ENCODE data around the gene RNLS. TPM values are rescaled to one million over a fixed set of nuclear protein-coding genes. Genes with fewer than 3 reads are reported as not detected.
"Not testable (repeated sequence)": the region's sequence is repeated elsewhere in the genome, so short reads cannot be mapped to it uniquely, and the experiment has no call there.

RNLS gene
- total and polyA plus RNA-seq, 5 donors: 11.1 to 20.8 (median 16.2) TPM

DNA sequence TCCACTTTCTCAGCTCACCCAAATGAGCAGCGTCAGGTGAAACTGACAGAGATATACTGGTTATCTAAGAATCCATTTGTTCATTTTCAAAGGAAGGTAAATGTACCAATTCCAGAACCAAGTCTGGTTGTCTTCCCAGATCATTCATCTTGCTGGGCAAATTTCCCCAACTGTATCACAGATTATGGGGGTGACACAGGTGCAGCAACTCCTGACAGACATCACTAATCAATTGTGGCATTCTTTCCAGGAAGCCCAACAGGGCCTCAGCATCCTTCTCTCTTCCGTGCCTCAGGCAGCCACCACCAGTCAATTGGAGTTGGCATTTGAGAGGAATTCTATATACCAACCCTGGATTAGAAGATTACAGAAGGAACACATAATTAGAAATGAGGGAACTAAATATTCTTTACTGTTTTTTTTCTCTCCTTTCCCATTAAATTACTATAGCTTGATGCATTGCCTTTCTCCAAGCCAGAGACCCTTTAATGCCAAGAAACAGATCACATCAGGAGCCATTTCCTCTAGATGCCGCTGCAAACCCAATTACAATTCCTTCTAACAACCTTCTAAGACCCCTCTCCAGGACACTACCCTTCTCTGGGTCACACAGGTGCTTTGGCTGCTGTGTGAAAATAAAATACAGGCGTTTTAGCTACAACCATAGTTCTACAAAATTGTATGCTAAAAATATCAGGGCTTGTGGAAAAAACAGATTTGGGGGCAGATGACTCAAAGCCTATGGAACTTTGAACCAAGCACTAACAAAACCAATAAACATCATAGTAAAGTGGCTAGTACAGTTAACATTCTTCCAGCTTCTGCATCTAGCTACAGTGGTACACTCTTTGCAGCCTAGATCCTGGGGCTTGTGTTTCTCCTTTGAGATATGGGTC is 291.6 kb downstream of the RNLS start:
- 91% methylated on average over 4 of the region's 4 CpGs for WGBS
- no peak for DNase-seq
- intact Hi-C loops (cut with DNase I): no loop called here
- ATAC-seq: no peak
- Histone ChIP-seq H3K9me3 (ENCODE audit: control insufficient read depth, low read length) (no peaks in the 10 kb centered on the region), H3K27me3 (ENCODE audit: control insufficient read depth, insufficient read depth) (no peaks in the 10 kb centered on the region), H3K27ac (ENCODE audit: low read length) (no peak overlapping the region), H3K4me3 (ENCODE audit: low read length) (no peak overlapping the region), H3K4me1 (ENCODE audit: control insufficient read depth, insufficient read depth, low read length) (no peaks in the 10 kb centered on the region)

DNA sequence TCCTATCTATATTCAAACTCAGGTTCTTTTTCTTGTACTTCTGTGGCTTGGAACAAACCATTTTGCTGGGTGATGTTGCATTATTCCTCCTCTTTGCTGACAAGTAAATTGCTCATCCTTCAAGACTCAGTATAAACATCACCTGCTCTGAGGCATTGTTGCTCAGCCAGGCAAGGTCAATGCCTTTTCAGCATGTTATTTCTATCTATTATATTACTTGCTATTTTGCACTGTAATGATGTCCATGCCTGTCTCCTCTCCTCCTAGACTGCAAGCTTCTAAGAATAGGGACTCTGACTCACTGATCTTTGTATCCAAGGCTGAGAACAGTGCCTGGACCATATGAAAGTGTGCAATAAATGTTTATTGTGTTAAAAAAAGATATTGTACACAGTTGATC is 293.8 kb downstream of the RNLS start:
- DNase-seq: no peak
- no peaks in the 10 kb centered on the region for H3K4me1 ChIP-seq (ENCODE audit: control insufficient read depth, insufficient read depth, low read length)
- no peak overlapping the region for H3K4me3 ChIP-seq (ENCODE audit: low read length)
- intact Hi-C loops (cut with DNase I): no loop called here
- H3K27me3 ChIP-seq (ENCODE audit: control insufficient read depth, insufficient read depth): no peaks in the 10 kb centered on the region
- no peaks in the 10 kb centered on the region for H3K9me3 ChIP-seq (ENCODE audit: control insufficient read depth, low read length)
- no peak for ATAC-seq
- no peak overlapping the region for H3K27ac ChIP-seq (ENCODE audit: low read length)

DNA sequence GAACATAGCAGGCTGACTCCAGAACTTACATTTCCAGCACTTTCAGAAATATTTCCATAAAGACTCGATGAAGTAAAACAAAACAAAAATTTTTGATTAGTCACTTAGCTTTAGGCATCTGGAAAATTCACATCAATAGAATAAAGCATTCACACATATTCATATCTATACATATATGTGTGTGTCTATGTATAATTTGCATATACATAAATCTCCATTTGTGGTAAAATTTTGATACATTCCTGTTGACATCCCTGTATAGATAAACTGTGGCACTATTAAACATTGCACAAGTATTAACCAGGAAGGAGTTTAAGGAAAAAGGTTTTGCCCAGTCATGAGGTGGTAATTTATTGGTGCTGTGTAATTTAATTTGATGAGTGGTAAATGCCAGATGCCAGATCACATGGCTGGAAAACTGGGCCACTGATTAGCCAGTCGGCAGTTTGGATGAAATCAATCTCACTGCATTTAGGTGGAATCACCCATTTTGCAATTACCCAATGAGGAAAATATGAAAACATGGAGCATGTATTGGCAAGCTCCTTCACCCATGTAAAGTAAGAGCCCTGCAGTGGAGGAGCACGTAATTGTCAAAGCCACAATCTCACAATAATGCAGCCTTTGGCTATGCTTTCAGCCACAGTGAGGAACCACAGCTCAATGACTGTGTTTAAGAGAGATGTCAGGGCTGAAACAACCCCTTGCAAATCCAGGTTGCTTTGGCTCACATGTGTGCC is 294.6 kb downstream of the RNLS start:
- DNase-seq (no peak), ATAC-seq (no peak)
- intact Hi-C loops (cut with DNase I): no loop called here
- no peaks in the 10 kb centered on the region for H3K4me1 ChIP-seq (ENCODE audit: control insufficient read depth, insufficient read depth, low read length)
- H3K27me3 ChIP-seq (ENCODE audit: control insufficient read depth, insufficient read depth): no peaks in the 10 kb centered on the region
- no peak overlapping the region for H3K4me3 ChIP-seq (ENCODE audit: low read length)
- 69% methylated on average over 3 of the region's 3 CpGs for WGBS
- no peak overlapping the region for H3K27ac ChIP-seq (ENCODE audit: low read length)
- H3K9me3 ChIP-seq (ENCODE audit: control insufficient read depth, low read length): no peaks in the 10 kb centered on the region

GRCh38 chr10:88286030-88286429 is 297.1 kb downstream of the RNLS start:
- H3K9me3 ChIP-seq (ENCODE audit: control insufficient read depth, low read length): no peaks in the 10 kb centered on the region
- ATAC-seq (peak in 1 of 2 donors; percentile 51), DNase-seq (no peak)
- H3K27ac ChIP-seq (ENCODE audit: low read length): no peak overlapping the region
- H3K27me3 ChIP-seq (ENCODE audit: control insufficient read depth, insufficient read depth): no peaks in the 10 kb centered on the region
- 90% methylated on average over 1 of the region's 1 CpG for WGBS
- H3K4me3 ChIP-seq (ENCODE audit: low read length): no peak overlapping the region
- peaks cover 2% of the 10 kb centered on the region for H3K4me1 ChIP-seq (ENCODE audit: control insufficient read depth, insufficient read depth, low read length)
- intact Hi-C loops (cut with DNase I): no loop called here

DNA sequence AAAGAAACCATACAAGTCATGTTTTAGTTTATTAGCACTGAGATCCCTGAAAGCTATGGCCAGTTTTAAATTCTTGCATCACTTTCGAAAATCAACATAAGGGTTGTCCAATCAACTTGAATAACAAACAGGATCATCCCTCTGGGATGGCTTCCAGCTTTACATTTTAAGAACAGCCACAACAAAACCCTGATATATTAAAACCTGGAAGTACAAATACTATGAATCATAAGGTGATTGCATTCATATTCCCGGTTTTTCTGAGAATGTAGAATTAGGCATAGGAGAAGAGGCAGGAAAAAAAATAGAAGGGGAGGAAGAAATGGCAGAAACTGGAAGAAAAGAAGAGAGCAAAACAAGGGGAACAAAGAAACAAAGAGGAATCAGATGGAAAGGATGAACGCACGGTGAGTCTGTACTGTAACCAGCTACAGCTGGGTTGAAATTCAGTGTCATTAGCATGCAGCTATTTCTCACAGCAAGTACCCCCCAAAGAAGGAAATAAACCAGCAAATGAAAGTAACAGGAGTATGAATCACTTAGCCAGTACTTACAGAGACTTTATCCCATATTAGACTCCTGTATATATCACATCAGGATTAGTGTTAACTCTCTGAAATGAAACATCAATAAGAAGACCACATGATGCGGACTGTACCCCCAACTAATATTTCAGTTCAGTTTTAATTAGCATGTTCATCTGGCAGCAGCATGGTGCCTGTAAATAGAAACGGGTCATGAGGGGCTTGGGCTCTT is 301.3 kb downstream of the RNLS start:
- intact Hi-C loops (cut with DNase I): no loop called here

GRCh38 chr10:88280518-88280917 is 302.6 kb downstream of the RNLS start:
- H3K27ac ChIP-seq (ENCODE audit: low read length): no peak overlapping the region
- H3K27me3 ChIP-seq (ENCODE audit: control insufficient read depth, insufficient read depth): no peaks in the 10 kb centered on the region
- intact Hi-C loops (cut with DNase I): no loop called here
- H3K4me3 ChIP-seq (ENCODE audit: low read length): no peak overlapping the region
- no peak for ATAC-seq
- peaks cover 2% of the 10 kb centered on the region for H3K4me1 ChIP-seq (ENCODE audit: control insufficient read depth, insufficient read depth, low read length)
- H3K9me3 ChIP-seq (ENCODE audit: control insufficient read depth, low read length): no peaks in the 10 kb centered on the region
- DNase-seq: no peak

More for the DNA sequence above, 301.3 kb downstream of the RNLS start:
- Histone ChIP-seq H3K4me3 (ENCODE audit: low read length) (no peak overlapping the region), H3K9me3 (ENCODE audit: control insufficient read depth, low read length) (no peaks in the 10 kb centered on the region), H3K27ac (ENCODE audit: low read length) (no peak overlapping the region), H3K4me1 (ENCODE audit: control insufficient read depth, insufficient read depth, low read length) (peaks cover 2% of the 10 kb centered on the region), H3K27me3 (ENCODE audit: control insufficient read depth, insufficient read depth) (no peaks in the 10 kb centered on the region)
- DNase-seq (no peak), ATAC-seq (no peak)
- 71% methylated on average over 6 of the region's 6 CpGs for WGBS

DNA sequence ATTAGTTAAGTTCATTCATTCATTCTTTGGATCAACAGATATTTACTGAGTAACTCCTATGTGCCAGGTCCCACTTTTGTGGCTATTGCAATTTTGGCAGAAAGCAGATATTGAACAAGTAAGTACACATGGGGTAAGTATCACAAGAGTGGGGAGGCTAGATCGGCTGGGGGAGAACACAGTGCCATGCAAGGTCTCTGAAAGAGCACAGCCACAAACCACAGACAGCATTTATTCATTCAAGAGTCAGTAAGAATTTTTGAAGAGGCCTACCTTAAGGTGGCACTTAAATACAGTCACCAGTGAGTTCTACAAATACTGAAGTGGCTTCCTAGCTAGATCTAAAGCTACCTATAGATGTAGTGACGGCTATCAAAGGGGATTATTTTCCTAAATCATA is 304.2 kb downstream of the RNLS start:
- Histone ChIP-seq H3K4me1 (ENCODE audit: control insufficient read depth, insufficient read depth, low read length) (peaks cover 2% of the 10 kb centered on the region), H3K9me3 (ENCODE audit: control insufficient read depth, low read length) (no peaks in the 10 kb centered on the region), H3K27me3 (ENCODE audit: control insufficient read depth, insufficient read depth) (no peaks in the 10 kb centered on the region), H3K4me3 (ENCODE audit: low read length) (no peak overlapping the region), H3K27ac (ENCODE audit: low read length) (no peak overlapping the region)
- DNase-seq (no peak), ATAC-seq (no peak)
- 93% methylated on average over 2 of the region's 2 CpGs for WGBS
- intact Hi-C loops (cut with DNase I): no loop called here

- H3K4me3 ChIP-seq (ENCODE audit: low read length); H3K9me3 ChIP-seq (ENCODE audit: control insufficient read depth, low read length); DNase-seq; ATAC-seq; H3K27ac ChIP-seq (ENCODE audit: low read length); intact Hi-C loops (cut with DNase I); H3K4me1 ChIP-seq (ENCODE audit: control insufficient read depth, insufficient read depth, low read length); H3K27me3 ChIP-seq (ENCODE audit: control insufficient read depth, insufficient read depth): not testable (repeated sequence)
- WGBS: 94% methylated on average over 4 of the region's 4 CpGs
Observed at GRCh38 chr10:88276945-88277344, 306.2 kb downstream of the RNLS start.

DNA sequence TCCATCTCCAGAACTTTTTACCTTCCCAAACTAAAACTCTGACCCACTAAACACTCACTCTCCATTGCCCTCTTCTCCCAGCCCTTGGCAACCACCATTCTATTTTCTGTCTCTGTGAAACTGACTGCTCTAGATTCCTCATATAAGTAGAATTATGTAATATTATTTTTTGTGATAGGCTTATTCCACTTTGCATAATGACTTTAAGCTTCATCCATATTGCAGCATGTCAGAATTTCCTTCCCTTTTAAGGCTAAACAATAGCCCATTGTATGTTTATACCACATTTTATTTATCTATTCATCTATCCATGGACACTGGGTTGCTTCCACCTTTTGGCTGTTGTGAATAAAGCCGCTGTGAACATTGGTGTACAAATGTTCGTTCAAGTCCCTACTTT is 308.8 kb downstream of the RNLS start:
- intact Hi-C loops (cut with DNase I): no loop called here
- H3K4me1 ChIP-seq (ENCODE audit: control insufficient read depth, insufficient read depth, low read length): no peaks in the 10 kb centered on the region
- WGBS: 88% methylated on average over 2 of the region's 2 CpGs
- DNase-seq: no peak
- H3K4me3 ChIP-seq (ENCODE audit: low read length): no peak overlapping the region
- H3K9me3 ChIP-seq (ENCODE audit: control insufficient read depth, low read length): no peaks in the 10 kb centered on the region
- H3K27me3 ChIP-seq (ENCODE audit: control insufficient read depth, insufficient read depth): no peaks in the 10 kb centered on the region
- no peak overlapping the region for H3K27ac ChIP-seq (ENCODE audit: low read length)
- no peak for ATAC-seq

- H3K9me3 ChIP-seq (ENCODE audit: control insufficient read depth, low read length): no peaks in the 10 kb centered on the region
- DNase-seq (no peak), ATAC-seq (no peak)
- intact Hi-C loops (cut with DNase I): no loop called here
- H3K4me1 ChIP-seq (ENCODE audit: control insufficient read depth, insufficient read depth, low read length): no peaks in the 10 kb centered on the region
- H3K27ac ChIP-seq (ENCODE audit: low read length): no peak overlapping the region
- H3K27me3 ChIP-seq (ENCODE audit: control insufficient read depth, insufficient read depth): no peaks in the 10 kb centered on the region
- no peak overlapping the region for H3K4me3 ChIP-seq (ENCODE audit: low read length)
- 66% methylated on average over 4 of the region's 4 CpGs for whole genome bisulfite sequencing
Observed at GRCh38 chr10:88273567-88273966, 309.6 kb downstream of the RNLS start.
